ENCODE results near the gene CXCR1.
"Not testable (repeated sequence)": the region's sequence is repeated elsewhere in the genome, so short reads cannot be mapped to it uniquely, and the experiment has no call there.

CXCR1 gene

DNA sequence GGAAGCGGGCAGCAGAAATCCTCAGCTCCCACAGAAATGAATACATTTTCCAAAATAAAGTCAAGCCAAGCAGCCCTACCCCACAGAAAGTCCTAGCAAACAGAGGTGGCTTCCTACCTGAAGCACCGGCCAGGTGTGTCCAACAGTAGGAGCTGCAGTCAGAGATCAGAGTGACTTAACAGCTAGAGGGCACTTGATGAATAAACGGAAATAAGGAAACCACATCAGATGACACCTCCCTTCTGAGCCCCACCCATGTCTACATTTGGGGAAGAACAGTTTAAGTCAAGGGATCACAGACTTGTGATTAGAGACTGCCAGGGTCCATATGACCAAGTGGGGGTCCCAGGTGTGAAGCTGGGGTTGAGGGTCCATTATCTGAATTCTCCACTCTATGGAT lies at the start of gene CXCR1:
Gene CXCR1, minus strand, starts transcription at position 172 of the 400 bp plus-strand sequence. CDS start 1,751 bp downstream, outside the sequence.
- peak; percentile 44 to 68 for DNase-seq

DNA sequence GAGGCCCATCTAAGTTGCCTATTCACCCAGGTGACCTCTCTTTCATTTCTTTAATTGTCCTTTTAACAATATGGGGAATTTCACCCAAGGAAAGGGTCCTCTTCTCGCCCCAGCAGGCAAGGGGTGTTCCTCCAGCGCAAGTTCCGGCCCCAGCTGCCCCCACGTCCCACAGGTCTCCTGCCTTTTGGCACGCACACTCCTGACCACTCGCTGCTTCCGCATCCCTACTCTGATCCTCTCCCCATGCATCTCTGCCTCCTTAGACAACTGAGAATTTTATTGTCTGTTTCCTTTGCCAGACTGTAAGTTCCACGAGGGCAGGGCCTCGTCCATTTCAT lies 49.5 kb upstream of the CXCR1 start:
- no peak for DNase-seq

DNA sequence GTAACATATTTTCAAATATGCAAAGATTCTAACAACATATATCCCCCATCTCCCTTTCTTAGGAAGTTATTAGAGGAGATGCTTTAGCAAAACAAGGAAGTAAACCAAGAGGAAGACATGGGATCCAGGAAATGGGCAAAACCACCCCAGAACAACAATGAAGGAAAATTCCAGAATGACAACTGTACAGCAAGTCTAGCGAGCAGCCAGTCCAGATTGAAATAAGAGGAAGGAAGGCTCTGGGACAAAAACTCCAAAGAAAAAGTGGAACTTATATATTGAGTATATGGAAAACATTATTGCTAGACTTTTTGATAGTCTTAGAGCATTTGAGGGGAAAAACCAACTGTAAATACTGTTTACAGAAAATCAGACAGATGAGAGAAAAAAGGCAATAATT lies 47.4 kb upstream of the CXCR1 start:
- DNase-seq = no peak

DNA sequence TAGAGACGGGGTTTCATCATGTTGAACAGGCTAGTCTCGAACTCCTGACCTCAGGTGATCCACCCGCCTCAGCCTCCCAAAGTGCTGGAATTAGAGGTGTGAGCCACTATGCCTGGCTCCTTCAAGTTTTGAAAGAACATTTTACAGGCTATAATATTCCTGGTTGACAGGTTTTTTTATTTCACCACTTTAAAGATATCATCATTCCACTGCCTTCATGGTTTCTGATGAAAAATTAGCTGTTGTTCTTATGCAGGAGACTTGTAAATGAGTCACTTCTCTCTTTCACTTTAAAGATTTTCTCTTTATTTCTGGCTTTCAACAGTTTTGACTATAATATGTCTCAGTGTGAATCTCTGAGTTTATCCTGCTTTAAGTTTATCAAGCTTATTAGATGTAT lies 42.3 kb upstream of the CXCR1 start:
- DNase-seq = no peak

DNA sequence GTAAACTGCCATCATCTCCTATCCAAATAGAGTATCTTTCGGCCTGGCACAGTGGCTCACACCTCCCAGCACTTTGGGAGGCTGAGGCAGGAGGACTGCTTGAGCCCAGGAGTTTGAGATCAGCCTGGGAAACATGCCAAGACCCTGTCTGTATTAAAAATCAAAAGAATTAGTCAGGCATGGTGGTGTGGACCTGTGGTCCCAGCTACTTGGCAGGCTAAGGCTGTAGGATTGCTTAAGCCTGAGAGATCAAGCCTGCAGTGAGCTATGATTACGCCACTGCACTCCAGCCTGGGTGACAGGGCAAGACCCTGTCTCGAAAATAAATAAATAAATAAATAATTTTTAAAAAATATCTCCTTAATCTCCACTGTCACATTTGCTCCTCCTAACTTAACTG lies 35.5 kb upstream of the CXCR1 start:
- no peak for DNase-seq

DNA sequence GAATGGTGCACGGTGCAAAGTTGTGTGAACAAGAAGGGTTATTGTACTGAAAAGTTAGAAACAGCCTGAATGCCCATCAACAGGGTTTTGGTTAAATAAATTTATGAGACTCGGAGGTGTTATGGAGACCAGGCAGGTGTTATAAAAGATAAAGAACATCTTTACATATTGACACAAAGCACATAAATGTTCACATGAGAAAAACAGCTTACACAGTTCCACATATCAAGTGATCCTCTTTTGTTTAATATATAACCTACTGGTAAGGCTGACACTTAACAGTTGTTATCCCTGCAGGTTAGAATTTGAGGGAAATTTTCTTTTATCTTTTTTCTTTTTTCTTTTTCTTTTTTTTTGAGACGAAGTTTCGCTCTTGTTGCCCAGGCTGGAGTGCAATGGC lies 30.2 kb upstream of the CXCR1 start:
- DNase-seq = no peak

- DNase-seq = no peak
Measured at GRCh38 chr2:218194880-218195279, 28.1 kb upstream of the CXCR1 start.

DNA sequence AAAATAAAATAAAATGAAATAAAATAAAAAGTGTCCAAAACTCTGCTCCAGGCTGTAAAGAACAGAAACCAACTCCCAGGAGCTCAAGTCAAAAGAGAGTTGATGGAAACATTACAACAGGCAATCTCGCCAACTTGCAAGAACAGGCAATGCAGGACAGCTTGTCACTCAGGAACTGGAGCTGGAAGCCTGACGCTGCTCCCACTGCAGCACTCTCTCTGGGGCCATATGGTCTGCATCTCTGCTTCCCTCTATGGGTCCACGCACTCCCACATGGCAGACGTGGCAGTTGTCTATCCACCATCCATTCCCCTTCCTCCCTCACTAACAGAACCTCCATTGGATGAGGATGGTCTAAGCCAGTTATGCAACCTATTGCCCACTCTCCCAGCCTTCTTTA lies 26.9 kb upstream of the CXCR1 start:
- no peak for DNase-seq

DNA sequence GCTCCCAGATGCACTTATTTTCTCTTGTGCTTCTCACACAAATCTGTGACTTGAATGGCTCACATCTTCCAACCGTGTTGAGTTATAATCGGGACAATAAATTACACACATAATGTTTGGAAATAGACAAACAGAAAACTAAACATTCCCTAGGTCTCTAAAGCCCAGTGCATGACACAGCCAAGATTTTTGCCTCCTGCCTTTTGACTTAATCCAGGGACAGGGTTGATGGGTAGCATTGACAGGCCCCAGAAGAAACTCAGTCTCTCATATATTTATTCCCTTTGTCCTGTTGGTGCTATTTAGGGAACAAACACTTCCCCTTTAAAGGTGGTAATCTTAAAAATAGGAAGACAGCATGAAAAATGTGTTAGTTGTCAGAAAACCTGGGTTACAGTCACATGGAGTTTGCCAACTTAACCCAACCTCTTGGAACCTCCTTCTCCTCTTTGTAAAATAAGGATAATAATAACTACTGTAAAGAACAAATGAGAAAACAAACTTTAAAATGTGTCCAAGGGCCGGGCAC lies 26.2 kb upstream of the CXCR1 start:
- DNase-seq = no peak

- DNase-seq = no peak
Measured at GRCh38 chr2:218188528-218188927, 21.8 kb upstream of the CXCR1 start.

GRCh38 chr2:218187296-218188015 lies 20.7 kb upstream of the CXCR1 start:
- no peak for DNase-seq

GRCh38 chr2:218186876-218187275 lies 20.1 kb upstream of the CXCR1 start:
- DNase-seq = no peak

DNA sequence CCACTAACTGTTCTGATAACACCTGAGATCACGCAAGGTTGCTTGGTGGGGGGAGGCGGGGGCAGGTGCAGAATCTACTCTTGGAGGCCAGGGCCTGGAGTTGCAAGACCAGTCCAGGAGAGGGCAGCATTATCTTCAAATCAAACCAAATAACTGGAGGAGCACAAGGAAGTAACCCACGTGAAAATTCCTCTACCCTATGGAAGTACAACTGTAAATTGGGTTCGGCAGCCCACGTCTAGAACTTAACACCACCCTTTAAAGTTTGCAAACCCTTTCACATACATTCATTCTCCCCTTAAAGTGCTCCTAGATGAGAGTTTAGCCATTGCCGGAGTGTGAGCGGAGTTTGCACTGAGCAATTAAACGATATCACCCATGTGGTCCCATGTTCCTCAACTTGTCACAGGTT lies 19.6 kb upstream of the CXCR1 start:
- DNase-seq = peak; percentile 75 to 81

DNA sequence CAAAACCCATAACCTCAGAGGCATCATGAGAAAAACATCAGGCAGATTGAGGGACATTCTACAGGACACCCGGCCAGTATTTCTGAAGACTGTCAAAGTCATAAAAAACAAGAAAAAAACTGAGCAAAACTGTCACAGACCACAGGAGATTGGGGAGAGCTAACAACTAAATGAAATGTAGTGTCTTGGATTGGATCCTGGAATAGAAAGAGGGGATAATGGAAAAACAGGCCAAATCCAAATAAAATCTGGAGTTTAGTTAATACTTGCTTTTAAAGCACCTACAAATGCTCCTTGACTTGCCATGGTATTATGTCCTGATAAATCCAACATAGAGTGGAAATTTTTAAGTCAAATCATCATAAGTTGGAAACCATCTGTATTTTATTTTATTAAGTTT lies 17.6 kb upstream of the CXCR1 start:
- DNase-seq = no peak

GRCh38 chr2:218180467-218181114 lies 13.8 kb upstream of the CXCR1 start:
- no peak for DNase-seq

GRCh38 chr2:218179782-218180181 lies 13.0 kb upstream of the CXCR1 start:
- DNase-seq = no peak

GRCh38 chr2:218172845-218173244 lies 6.1 kb upstream of the CXCR1 start:
- no peak for DNase-seq

GRCh38 chr2:218171744-218172143 lies 5.0 kb upstream of the CXCR1 start:
- not testable (repeated sequence) for DNase-seq

DNA sequence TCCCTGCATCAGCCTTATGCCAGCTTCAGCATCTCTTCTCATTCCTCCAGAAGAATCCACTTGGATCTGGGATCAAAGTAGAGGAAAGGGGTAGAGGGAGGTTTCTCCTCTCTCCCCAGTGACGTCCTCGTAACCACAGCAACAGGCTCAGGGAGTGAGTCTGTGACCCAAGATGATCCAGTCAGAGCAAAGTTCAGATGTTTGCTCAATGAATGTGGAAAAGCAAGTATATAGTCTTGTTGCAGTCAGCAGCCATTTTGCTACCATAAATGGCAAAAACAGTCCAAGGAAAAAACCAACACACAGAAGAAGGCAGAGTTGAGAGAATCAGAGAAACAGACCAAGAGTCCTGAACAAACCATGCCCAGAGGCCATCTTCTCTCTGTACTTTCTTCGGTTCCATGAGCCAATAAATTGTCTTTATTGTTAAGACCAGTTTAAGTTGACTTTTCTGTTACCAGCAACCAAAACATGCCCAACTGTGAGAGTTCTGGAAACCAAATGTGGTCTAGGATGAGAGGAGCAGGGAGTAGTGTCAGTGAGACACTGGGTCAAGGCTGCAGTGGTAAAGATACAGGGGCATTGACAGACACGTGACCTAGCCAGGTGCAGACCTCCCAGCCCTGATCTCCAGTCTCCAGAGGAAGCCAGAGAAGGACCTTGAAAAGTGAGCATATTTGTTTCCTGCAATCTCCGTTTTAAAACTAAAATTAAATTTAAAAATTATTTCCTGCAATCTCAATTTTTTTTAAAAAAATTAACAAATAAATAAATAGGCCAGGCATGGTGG lies 3.2 kb upstream of the CXCR1 start:
- DNase-seq = no peak

DNA sequence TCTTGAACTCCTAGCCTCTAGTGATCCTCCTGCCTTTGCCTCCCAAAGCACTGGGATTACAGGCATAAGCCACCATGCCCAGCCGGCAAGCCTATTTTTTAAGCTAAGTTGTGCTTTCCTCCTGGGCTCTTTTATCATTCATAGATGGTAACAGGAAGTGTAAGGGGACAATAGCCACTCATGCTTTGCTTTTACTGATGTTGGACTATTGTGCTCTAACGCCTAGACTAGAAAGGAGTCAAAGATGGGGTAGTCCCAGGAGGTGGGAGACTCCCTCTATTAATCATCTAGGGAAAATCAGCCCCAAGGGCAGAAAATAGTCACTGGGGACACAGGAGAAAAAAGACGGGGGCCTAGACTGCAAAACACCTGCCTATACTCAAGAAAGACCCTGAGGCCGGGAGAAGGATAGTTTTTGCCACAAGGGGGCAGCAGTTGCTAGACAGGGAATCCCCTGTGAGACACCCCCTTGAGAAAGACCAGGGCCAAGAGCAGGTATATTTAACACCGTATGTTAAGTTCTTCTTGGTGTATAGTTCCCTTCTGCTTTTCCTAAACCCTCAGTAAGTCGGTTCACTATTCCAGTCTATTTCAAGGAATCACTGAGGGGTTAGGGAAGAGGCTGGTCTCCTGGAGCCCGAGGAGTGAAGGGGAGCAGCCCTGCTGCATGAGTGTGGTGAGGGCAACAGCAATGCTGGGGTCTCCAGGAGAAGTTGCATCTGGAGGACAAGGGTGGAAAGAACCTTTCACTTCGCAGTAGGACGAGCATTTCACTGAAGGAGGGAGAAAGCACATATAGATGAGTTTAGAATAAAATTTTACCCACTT lies 2.1 kb upstream of the CXCR1 start:
- peak; percentile 65 to 76 for DNase-seq

DNA sequence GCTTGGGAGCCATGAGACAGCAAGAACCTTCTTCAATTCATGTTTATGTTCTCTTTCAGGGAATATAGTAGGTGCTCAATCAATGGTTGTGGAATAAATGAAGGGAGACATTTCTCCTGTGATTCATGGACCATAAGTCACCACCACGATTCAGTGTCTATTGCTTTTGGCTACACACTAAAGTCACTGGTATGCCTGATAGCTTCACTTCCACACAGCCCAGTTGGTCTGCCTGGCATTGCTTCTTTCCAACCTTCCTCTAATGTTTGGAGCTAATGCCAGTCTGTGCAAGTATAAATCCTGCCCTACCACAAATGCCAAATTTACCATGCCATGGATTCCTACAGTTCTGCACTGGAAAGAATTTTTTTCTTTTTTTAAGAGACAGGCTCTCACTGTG lies 1.3 kb upstream of the CXCR1 start:
- DNase-seq = no peak

DNA sequence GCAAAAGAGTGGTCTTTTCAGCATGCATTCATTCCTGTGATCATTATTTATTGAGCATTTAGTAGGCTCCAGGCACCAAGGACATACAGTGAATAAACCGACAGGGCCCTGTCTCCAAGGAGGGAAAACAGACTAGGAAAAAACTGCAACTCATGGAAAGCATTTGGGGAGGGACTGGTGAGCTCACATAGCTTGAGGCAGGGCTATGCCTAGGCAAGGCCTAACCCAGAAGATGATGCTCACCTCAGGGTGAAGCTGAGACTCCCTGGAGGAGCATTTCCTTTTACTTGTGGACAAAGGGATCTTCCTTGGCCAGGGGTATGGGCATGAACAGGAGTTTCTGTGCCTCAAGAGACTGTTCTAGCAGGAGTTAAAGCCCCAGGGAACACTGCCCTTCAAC lies 3.9 kb downstream of the CXCR1 start:
- DNase-seq = no peak

DNA sequence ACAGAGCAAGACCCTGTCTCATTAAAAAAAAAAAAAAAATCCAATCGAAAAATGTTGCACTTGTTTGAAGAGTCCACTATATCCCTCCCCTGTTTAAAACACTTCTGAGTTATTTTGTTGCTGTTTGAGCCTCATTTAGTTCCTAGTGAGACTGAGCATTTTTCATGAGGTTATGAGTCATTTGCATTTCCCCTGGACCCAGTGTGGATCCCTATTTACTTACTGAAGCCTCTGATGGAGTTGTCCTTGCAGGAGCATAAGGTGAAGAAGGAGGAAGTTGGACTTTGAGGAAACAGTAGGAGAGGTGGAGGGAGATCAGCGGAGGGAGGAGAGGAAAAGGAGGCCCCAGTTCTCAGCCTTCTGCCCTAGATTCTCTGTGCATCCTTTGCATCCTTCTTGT lies 5.1 kb downstream of the CXCR1 start:
- DNase-seq = no peak
